HepG2 (cell line): Measurements from ENCODE around the gene MINDY1. TPM values are rescaled to one million over a fixed set of nuclear protein-coding genes. Genes with fewer than 3 reads are reported as not detected.

Experiments
- ARID2 ChIP-seq: sonication (generic); formaldehyde crosslinking; IDR thresholded peaks from 2 replicates; pipeline ENCODE4 v1.8.1; 2022; ENCODE audit warnings: mild to moderate bottlenecking, missing genetic modification reagents, borderline replicate concordance
- DRAP1 ChIP-seq: IDR thresholded peaks from 2 replicates; pipeline ENCODE4 v1.6.1; 2016; ENCODE audit warnings: missing genetic modification reagents, missing compliant biosample characterization
- GABPB1 ChIP-seq: IDR thresholded peaks from 2 replicates; pipeline ENCODE4 v1.6.1; 2016; ENCODE audit warnings: mild to moderate bottlenecking, missing genetic modification reagents, moderate library complexity, missing compliant biosample characterization
- GLMP ChIP-seq: sonication (generic); formaldehyde crosslinking; IDR thresholded peaks from 2 replicates; pipeline ENCODE4 v1.9.0; 2021; ENCODE audit warnings: missing genetic modification reagents, mild to moderate bottlenecking, borderline replicate concordance
- ISX ChIP-seq: sonication (generic); formaldehyde crosslinking; conservative IDR thresholded peaks from 2 replicates; pipeline ENCODE4 v1.5.0; 2020; ENCODE audit warnings: missing genetic modification reagents
- MXI1 ChIP-seq: IDR thresholded peaks from 3 replicates; pipeline ENCODE4 v1.6.1; 2012; ENCODE audit warnings: low read depth, low read length, inconsistent platforms, borderline replicate concordance
- NAIF1 ChIP-seq: sonication (generic); formaldehyde crosslinking; IDR thresholded peaks from 2 replicates; pipeline ENCODE4 v1.5.0; 2020; ENCODE audit warnings: mild to moderate bottlenecking, missing genetic modification reagents, borderline replicate concordance
- NFRKB ChIP-seq: fragments of 450-650 bp; IDR thresholded peaks from 2 replicates; pipeline ENCODE4 v1.6.1; 2017
- RBFOX2 ChIP-seq: fragments of 200-400 bp; formaldehyde crosslinking; IDR thresholded peaks from 2 replicates; pipeline ENCODE4 v1.6.1; 2017; ENCODE audit warnings: low read depth, mild to moderate bottlenecking, low read length
- ZBTB2 ChIP-seq: sonication (generic); formaldehyde crosslinking; IDR thresholded peaks from 2 replicates; pipeline ENCODE4 v1.8.0; 2022; ENCODE audit warnings: low read depth, missing genetic modification reagents
- ZMAT3 ChIP-seq: sonication (generic); formaldehyde crosslinking; conservative IDR thresholded peaks from 2 replicates; pipeline ENCODE4 v1.7.0; 2021; ENCODE audit warnings: missing genetic modification reagents
- ZNF124 ChIP-seq: sonication (generic); formaldehyde crosslinking; IDR thresholded peaks from 2 replicates; pipeline ENCODE4 v1.4.0; 2020; ENCODE audit warnings: missing genetic modification reagents
- ZNF501 ChIP-seq: sonication (generic); formaldehyde crosslinking; IDR thresholded peaks from 2 replicates; pipeline ENCODE4 v1.5.1; 2020; ENCODE audit warnings: mild to moderate bottlenecking, moderate library complexity, missing genetic modification reagents
- ZNF619 ChIP-seq: sonication (generic); formaldehyde crosslinking; IDR thresholded peaks from 2 replicates; pipeline ENCODE4 v1.4.0; 2020; ENCODE audit warnings: mild to moderate bottlenecking, missing genetic modification reagents
- ZNF713 ChIP-seq: sonication (generic); formaldehyde crosslinking; IDR thresholded peaks from 2 replicates; pipeline ENCODE4 v1.4.0; 2020; ENCODE audit warnings: mild to moderate bottlenecking, missing genetic modification reagents
- ZNF737 ChIP-seq: sonication (generic); formaldehyde crosslinking; IDR thresholded peaks from 2 replicates; pipeline ENCODE4 v1.5.0; 2020; ENCODE audit warnings: missing genetic modification reagents, mild to moderate bottlenecking, borderline replicate concordance
- ZNF781 ChIP-seq: sonication (generic); formaldehyde crosslinking; IDR thresholded peaks from 2 replicates; pipeline ENCODE4 v1.5.1; 2020; ENCODE audit warnings: borderline replicate concordance, mild to moderate bottlenecking, missing genetic modification reagents; ENCODE audit errors: not compliant biosample characterization
- ZNF883 ChIP-seq: sonication (generic); formaldehyde crosslinking; IDR thresholded peaks from 2 replicates; pipeline ENCODE4 v1.5.1; 2020; ENCODE audit warnings: mild to moderate bottlenecking, missing genetic modification reagents; ENCODE audit errors: not compliant biosample characterization
- ZSCAN25 ChIP-seq: sonication (generic); formaldehyde crosslinking; IDR thresholded peaks from 2 replicates; pipeline ENCODE4 v1.8.0; 2022; ENCODE audit warnings: mild to moderate bottlenecking, missing genetic modification reagents
- polyA plus RNA-seq, 8 experiments: library from polyadenylated mRNA; depleted of rRNA in 3 of 8; stranded (reverse) in 7 of 8; unstranded in 1 of 8; fragments of >200 nt; fragmentation: Illumina TruSeq in 4 of 8; extraction: Trizol in 4 of 8; gene quantifications; 2 replicates each; pipeline versions ENCODE4 v1.2.1 to v1.2.3, GENCODE V29; 2011 to 2016; ENCODE audit warnings: low read depth in 4 of 8, missing spikeins in 1 of 8, mixed read lengths in 1 of 8; ENCODE audit not compliant: insufficient read depth in 1 of 8
- total RNA-seq, 5 experiments: library from RNA; depleted of rRNA; stranded (reverse); fragments of >200 nt; fragmentation: Illumina TruSeq; extraction: Trizol; gene quantifications; 2 replicates each; pipeline ENCODE4 v1.2.3, GENCODE V29; 2016; ENCODE audit warnings: low read depth in 1 of 5
- TF ChIP-seq, protein P1 (sequence below): sonication (generic); formaldehyde crosslinking; IDR thresholded peaks from 2 replicates; pipeline ENCODE4 v1.5.0; 2020; ENCODE audit warnings: missing genetic modification reagents
- TF ChIP-seq, protein P2 (sequence below): sonication (generic); formaldehyde crosslinking; IDR thresholded peaks from 2 replicates; pipeline ENCODE4 v1.8.1; 2023; ENCODE audit warnings: mild to moderate bottlenecking, missing genetic modification reagents

Gene MINDY1
- total and polyA plus RNA-seq, 2 of the 13 experiments (the other 11 are each of a cell fraction or from before 2014, with no cell fraction given): 11.1 to 15.0 TPM

DNA sequence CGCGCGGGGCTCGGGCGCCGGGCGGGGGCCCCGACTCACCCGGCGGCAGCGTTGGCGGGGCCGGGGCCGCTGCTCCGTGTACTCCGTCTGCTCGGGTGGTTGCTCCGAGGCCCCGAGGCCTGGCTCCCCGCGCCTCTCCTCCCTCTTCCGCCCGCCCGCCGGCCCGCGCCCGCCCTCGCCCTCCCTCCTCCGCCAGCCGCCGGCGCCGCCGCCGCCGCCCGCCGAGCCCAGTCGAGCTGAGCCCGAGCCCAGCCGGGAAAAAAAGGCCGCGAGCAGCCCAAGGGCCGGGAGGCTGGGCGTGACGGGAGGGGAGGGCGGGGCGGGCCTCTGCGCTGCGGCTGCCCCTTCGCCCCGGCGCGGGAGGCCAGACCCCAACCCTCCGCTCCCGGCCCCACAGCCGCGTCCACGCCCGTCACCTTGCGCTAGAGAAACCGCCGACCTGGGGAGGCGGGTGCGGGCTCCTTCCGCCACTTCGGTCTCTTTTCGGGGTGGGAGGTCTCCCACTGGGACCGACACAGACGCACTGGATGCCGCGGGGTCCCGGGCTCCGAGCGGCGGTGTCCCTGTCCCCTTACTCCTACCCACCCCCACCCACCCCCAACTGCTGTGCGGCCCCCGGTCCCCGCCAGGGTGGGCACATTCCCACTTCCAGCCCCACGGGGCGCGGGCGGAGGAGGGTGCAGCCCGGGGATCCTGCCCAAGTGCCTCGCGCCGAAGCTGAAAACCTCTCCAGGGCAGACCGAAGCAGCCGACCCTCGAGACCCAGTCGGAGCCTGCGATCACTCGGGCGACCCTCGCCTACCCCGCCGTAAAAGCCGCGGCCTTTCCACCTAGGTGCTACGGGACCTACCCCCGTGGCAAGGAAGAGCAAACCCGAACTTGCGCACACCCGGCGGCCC, 31.9 kb downstream of the MINDY1 start, which contains the start of gene CERS2 (continued):
- peak; percentile 40; the same call in 1 of the 2 replicates for TF ChIP-seq DRAP1 (CRISPR knock-in tag)
- TF ChIP-seq ARID2: peak; percentile 60; the same call in 1 of the 2 replicates
- TF ChIP-seq ZNF883 (CRISPR knock-in tag): peak; percentile 33
- TF ChIP-seq ZNF713: no peak
- TF ChIP-seq GABPB1 (CRISPR knock-in tag): peak; percentile 58; the same call in 1 of the 2 replicates
- 0 out of 2 replicates have a peak, but pooled peaks have one; percentile 63 for TF ChIP-seq ZBTB2 (CRISPR knock-in tag)
- TF ChIP-seq ZNF619 (CRISPR knock-in tag): no peak
- peak; percentile 20; the same call in 1 of the 2 replicates for TF ChIP-seq ZNF501 (CRISPR knock-in tag)
- TF ChIP-seq ZNF124 (CRISPR knock-in tag): no peak
- no peak for TF ChIP-seq NAIF1
- TF ChIP-seq ISX (CRISPR knock-in tag): no peak
- no peak for TF ChIP-seq GLMP (CRISPR knock-in tag)
- TF ChIP-seq RBFOX2: peak; percentile 81
- TF ChIP-seq ZNF781 (CRISPR knock-in tag): no peak
- TF ChIP-seq ZMAT3 (CRISPR knock-in tag): 0 out of 2 replicates have a peak, but pooled peaks have one; percentile 19
- TF ChIP-seq, protein P1, sequence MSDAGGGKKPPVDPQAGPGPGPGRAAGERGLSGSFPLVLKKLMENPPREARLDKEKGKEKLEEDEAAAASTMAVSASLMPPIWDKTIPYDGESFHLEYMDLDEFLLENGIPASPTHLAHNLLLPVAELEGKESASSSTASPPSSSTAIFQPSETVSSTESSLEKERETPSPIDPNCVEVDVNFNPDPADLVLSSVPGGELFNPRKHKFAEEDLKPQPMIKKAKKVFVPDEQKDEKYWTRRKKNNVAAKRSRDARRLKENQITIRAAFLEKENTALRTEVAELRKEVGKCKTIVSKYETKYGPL (CRISPR knock-in tag): no peak
- TF ChIP-seq, protein P2, sequence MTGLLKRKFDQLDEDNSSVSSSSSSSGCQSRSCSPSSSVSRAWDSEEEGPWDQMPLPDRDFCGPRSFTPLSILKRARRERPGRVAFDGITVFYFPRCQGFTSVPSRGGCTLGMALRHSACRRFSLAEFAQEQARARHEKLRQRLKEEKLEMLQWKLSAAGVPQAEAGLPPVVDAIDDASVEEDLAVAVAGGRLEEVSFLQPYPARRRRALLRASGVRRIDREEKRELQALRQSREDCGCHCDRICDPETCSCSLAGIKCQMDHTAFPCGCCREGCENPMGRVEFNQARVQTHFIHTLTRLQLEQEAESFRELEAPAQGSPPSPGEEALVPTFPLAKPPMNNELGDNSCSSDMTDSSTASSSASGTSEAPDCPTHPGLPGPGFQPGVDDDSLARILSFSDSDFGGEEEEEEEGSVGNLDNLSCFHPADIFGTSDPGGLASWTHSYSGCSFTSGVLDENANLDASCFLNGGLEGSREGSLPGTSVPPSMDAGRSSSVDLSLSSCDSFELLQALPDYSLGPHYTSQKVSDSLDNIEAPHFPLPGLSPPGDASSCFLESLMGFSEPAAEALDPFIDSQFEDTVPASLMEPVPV (CRISPR knock-in tag): 0 out of 2 replicates have a peak, but pooled peaks have one; percentile 50
- TF ChIP-seq ZNF737: no peak
- peak; percentile 27; the same call in 1 of the 2 replicates for TF ChIP-seq ZSCAN25 (CRISPR knock-in tag)
- TF ChIP-seq MXI1: peak; percentile 48; the same call in 1 of the 3 replicates
- no peak for TF ChIP-seq NFRKB
